Measurements from ENCODE around the gene PRDM8.

PRDM8 gene

DNA sequence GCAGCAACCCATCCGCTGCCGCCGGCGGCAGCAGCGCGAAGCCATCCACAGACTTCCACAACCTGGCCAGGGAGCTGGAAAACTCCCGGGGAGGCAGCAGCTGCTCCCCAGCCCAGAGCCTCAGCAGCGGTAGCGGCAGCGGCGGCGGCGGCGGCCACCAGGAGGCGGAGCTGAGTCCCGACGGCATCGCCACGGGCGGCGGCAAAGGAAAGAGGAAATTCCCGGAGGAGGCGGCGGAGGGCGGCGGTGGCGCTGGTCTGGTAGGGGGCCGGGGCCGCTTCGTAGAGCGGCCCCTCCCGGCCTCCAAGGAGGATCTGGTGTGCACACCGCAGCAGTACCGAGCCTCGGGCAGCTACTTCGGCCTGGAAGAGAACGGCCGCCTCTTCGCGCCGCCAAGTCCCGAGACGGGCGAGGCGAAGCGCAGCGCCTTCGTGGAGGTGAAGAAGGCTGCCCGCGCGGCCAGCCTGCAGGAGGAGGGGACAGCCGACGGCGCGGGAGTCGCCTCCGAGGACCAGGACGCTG lies 4.9 kb downstream of the PRDM8 start:
- Histone ChIP-seq H3K9me3 (ENCODE audit: control insufficient read depth, insufficient read depth, low read length) (peaks cover 2% of the 10 kb centered on the region; the same call in 1 of the 2 replicates), H3K4me1 (ENCODE audit: insufficient read depth, low read length) (no peaks in the 10 kb centered on the region), H3K9ac (ENCODE audit: low read depth, low read length) (peak overlapping the region; percentile 48; the same call in 1 of the 2 replicates), H3K36me3 (ENCODE audit: insufficient read depth, low read length) (no peaks in the 10 kb centered on the region)

DNA sequence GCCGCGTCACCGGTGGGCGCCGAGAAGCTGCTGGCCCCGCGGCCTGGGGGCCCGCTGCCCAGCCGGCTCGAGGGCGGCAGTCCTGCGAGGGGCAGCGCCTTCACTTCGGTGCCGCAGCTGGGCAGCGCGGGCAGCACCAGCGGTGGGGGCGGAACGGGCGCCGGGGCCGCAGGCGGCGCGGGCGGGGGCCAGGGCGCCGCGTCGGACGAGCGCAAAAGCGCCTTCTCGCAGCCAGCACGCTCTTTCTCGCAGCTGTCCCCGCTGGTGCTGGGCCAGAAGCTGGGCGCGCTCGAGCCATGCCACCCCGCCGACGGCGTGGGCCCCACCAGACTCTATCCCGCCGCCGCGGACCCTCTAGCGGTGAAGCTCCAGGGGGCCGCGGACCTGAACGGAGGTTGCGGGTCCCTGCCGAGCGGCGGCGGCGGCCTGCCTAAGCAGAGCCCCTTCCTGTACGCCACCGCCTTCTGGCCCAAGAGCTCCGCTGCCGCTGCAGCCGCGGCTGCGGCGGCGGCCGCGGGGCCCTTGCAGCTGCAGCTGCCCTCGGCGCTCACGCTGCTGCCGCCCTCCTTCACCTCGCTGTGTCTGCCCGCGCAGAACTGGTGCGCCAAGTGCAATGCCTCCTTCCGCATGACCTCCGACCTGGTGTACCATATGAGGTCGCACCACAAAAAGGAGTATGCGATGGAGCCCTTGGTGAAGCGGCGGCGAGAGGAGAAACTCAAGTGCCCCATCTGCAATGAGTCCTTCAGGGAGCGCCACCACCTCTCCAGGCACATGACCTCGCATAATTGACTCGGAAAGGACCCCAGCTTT lies 5.6 kb downstream of the PRDM8 start:
- no peaks in the 10 kb centered on the region for H3K36me3 ChIP-seq (ENCODE audit: insufficient read depth, low read length)
- peak overlapping the region; percentile 48 for H3K9ac ChIP-seq (ENCODE audit: low read depth, low read length)
- H3K4me1 ChIP-seq (ENCODE audit: insufficient read depth, low read length) = no peaks in the 10 kb centered on the region
- peaks cover 2% of the 10 kb centered on the region; the same call in 1 of the 2 replicates for H3K9me3 ChIP-seq (ENCODE audit: control insufficient read depth, insufficient read depth, low read length)

GRCh38 chr4:80204433-80205011 lies 7.2 kb downstream of the PRDM8 start:
- Histone ChIP-seq H3K36me3 (ENCODE audit: insufficient read depth, low read length) (no peaks in the 10 kb centered on the region), H3K4me1 (ENCODE audit: insufficient read depth, low read length) (no peaks in the 10 kb centered on the region), H3K9ac (ENCODE audit: low read depth, low read length) (no peak overlapping the region), H3K9me3 (ENCODE audit: control insufficient read depth, insufficient read depth, low read length) (peaks cover 2% of the 10 kb centered on the region; the same call in 1 of the 2 replicates)

GRCh38 chr4:80206111-80206510 lies 8.8 kb downstream of the PRDM8 start:
- Histone ChIP-seq H3K4me1 (ENCODE audit: insufficient read depth, low read length) (no peaks in the 10 kb centered on the region), H3K36me3 (ENCODE audit: insufficient read depth, low read length) (no peaks in the 10 kb centered on the region)

DNA sequence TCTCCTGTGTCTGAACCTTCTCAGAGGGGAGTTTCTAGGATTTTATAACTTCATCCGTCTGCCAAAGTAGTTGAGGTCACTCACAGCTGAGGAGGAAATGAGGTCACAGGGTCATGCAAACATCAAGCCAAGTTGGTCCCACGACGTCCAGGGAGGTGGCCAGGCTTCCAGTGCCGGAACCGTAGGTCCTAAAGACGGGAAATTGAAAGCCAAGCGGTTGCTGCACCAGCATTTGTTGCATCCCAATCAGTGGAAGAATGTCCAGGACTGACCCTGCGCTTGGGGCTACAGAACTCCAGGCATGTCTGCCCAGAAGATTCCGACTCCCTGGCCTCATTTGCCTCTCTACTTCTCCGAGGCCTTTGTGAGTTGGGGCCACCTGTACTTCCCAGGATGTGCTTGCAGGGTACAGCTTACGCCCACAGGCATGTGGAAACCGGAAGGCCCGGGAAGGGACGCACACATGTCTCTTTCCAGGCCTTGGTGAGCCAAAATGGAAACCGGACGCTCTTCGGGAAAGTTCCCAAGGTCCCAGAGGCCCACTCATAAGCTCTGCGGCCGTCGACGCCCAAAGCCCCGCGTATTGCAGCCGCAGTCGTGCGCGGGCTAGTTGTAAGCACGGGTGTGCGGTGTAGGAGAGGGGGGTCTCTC lies 9.3 kb downstream of the PRDM8 start:
- peak overlapping the region; percentile 0; the same call in 1 of the 2 replicates for H3K9ac ChIP-seq (ENCODE audit: low read depth, low read length)
- H3K36me3 ChIP-seq (ENCODE audit: insufficient read depth, low read length) = no peaks in the 10 kb centered on the region

More at GRCh38 chr4:80206111-80206510, 8.8 kb downstream of the PRDM8 start:
- no peak overlapping the region for H3K9ac ChIP-seq (ENCODE audit: low read depth, low read length)
- peaks cover 2% of the 10 kb centered on the region; the same call in 1 of the 2 replicates for H3K9me3 ChIP-seq (ENCODE audit: control insufficient read depth, insufficient read depth, low read length)

GRCh38 chr4:80207172-80207583 lies 9.9 kb downstream of the PRDM8 start:
- H3K36me3 ChIP-seq (ENCODE audit: insufficient read depth, low read length) = no peaks in the 10 kb centered on the region
- H3K9ac ChIP-seq (ENCODE audit: low read depth, low read length) = peak overlapping the region; percentile 0; the same call in 1 of the 2 replicates
- H3K9me3 ChIP-seq (ENCODE audit: control insufficient read depth, insufficient read depth, low read length) = peaks cover 2% of the 10 kb centered on the region; the same call in 1 of the 2 replicates
- H3K4me1 ChIP-seq (ENCODE audit: insufficient read depth, low read length) = no peaks in the 10 kb centered on the region

More for the DNA sequence above, 9.3 kb downstream of the PRDM8 start:
- Histone ChIP-seq H3K4me1 (ENCODE audit: insufficient read depth, low read length) (no peaks in the 10 kb centered on the region), H3K9me3 (ENCODE audit: control insufficient read depth, insufficient read depth, low read length) (peaks cover 2% of the 10 kb centered on the region; the same call in 1 of the 2 replicates)

DNA sequence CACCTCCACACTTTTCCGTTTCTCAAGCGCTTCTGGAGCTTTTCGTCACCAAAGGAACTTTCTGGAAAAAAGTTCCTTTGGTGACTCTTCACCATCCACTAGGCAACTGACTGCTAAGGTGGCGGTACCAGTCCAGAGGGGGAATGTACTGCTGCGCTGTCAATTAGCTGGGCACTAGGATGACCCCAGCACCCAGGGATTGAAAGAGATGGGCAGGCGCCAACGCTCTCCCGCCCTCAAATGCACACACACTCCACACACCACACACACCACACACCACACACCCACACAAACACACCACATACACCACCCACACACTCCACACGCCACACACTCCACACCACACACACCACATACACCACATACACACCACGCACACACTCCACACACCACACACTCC lies 10.4 kb downstream of the PRDM8 start:
- Histone ChIP-seq H3K9me3 (ENCODE audit: control insufficient read depth, insufficient read depth, low read length) (peaks cover 2% of the 10 kb centered on the region; the same call in 1 of the 2 replicates), H3K4me1 (ENCODE audit: insufficient read depth, low read length) (no peaks in the 10 kb centered on the region), H3K36me3 (ENCODE audit: insufficient read depth, low read length) (no peaks in the 10 kb centered on the region)

GRCh38 chr4:80208610-80209339 lies 11.5 kb downstream of the PRDM8 start:
- Histone ChIP-seq H3K9ac (ENCODE audit: low read depth, low read length) (no peak overlapping the region), H3K9me3 (ENCODE audit: control insufficient read depth, insufficient read depth, low read length) (peaks cover 2% of the 10 kb centered on the region; the same call in 1 of the 2 replicates), H3K4me1 (ENCODE audit: insufficient read depth, low read length) (no peaks in the 10 kb centered on the region), H3K36me3 (ENCODE audit: insufficient read depth, low read length) (no peaks in the 10 kb centered on the region)

More for the DNA sequence above, 10.4 kb downstream of the PRDM8 start:
- peak overlapping the region; percentile 0; the same call in 1 of the 2 replicates for H3K9ac ChIP-seq (ENCODE audit: low read depth, low read length)

GRCh38 chr4:80209340-80209701 lies 12.0 kb downstream of the PRDM8 start:
- H3K36me3 ChIP-seq (ENCODE audit: insufficient read depth, low read length) = no peaks in the 10 kb centered on the region
- no peak overlapping the region for H3K9ac ChIP-seq (ENCODE audit: low read depth, low read length)
- H3K4me1 ChIP-seq (ENCODE audit: insufficient read depth, low read length) = no peaks in the 10 kb centered on the region
- H3K9me3 ChIP-seq (ENCODE audit: control insufficient read depth, insufficient read depth, low read length) = peaks cover 2% of the 10 kb centered on the region; the same call in 1 of the 2 replicates

DNA sequence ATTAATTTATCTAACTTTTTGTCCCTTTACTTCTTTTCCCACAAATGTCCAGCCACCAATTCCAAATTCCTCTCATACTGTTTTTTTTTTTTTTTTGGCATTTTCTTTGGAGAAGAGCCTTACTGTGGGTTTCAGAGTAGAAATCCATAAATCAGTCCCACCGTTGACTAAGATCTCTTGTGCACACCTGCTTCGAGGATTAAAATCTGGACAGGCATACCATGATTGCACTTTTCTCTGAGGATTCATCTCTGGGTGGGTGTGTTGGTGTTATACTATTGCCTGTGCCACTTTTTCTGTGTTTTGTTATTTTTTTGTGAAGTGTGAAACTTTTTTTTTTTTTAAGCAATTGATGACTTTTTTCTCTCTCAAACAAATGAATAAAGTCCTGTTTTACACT lies 13.2 kb downstream of the PRDM8 start:
- no peaks in the 10 kb centered on the region for H3K4me1 ChIP-seq (ENCODE audit: insufficient read depth, low read length)
- no peak overlapping the region for H3K9ac ChIP-seq (ENCODE audit: low read depth, low read length)
- H3K9me3 ChIP-seq (ENCODE audit: control insufficient read depth, insufficient read depth, low read length) = peaks cover 2% of the 10 kb centered on the region; the same call in 1 of the 2 replicates
- no peaks in the 10 kb centered on the region for H3K36me3 ChIP-seq (ENCODE audit: insufficient read depth, low read length)

DNA sequence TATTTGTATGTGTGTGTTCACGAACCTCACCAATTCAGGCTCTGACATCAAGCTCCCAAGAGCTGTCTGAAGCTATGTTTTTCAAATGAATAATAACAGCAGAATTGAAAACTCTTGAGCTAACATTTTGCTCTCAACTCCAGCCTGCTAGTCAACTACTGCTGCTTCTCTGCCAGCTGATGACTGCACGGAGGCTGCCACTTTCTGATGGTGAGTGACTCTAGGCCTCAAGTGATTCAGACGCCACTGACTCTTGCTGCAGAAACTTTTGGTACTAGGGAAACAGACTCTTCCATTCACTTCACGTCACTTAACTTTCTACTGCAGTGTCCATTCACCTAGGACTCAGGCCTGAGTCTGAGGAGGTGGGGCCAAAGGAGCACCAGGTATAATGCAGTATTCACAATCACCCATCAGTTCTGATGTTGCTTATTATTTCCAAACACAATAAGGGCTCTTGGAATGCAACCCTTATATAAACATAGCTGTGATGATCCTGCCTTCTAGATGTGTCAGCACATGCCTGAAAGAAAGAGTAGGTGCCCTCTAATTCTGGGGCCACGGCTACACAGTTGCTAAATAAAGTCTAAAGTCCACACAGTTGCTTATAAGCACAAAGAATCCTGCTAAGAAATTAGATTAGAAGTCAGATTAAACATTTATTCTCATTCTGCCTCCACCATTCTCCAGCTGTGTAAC lies 16.0 kb downstream of the PRDM8 start:
- Histone ChIP-seq H3K9me3 (ENCODE audit: control insufficient read depth, insufficient read depth, low read length) (no peaks in the 10 kb centered on the region), H3K4me1 (ENCODE audit: insufficient read depth, low read length) (no peaks in the 10 kb centered on the region), H3K9ac (ENCODE audit: low read depth, low read length) (no peak overlapping the region), H3K36me3 (ENCODE audit: insufficient read depth, low read length) (no peaks in the 10 kb centered on the region)

DNA sequence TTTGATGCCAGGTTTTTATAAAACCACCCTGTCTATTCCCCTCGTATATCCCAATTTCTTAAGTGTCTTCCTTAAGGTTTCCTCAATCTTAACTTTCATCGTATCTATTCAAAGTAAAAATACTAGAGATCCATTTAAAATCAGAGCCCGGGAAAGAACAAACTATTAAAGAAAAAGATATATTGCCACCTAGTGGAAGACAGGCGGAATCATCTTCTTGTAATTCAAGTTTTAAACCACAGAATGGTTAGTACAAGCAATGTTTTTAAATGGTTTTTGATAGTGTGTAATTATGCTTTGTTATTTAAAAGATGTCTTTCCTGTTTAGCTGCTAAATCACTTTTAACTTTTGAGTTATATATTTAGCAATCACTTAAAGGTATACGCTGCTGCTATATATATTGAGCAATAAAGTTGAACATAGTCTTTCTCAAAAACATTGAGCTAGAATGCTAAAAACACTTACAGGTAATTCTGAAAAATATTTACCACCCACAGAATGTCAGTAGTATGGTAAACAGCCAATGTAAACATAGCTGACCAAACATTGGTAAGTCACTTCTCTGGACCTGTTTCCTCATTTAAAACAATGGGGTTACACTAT lies 18.2 kb downstream of the PRDM8 start:
- Histone ChIP-seq H3K4me1 (ENCODE audit: insufficient read depth, low read length) (no peaks in the 10 kb centered on the region), H3K36me3 (ENCODE audit: insufficient read depth, low read length) (no peaks in the 10 kb centered on the region), H3K9me3 (ENCODE audit: control insufficient read depth, insufficient read depth, low read length) (no peaks in the 10 kb centered on the region), H3K9ac (ENCODE audit: low read depth, low read length) (no peak overlapping the region)

DNA sequence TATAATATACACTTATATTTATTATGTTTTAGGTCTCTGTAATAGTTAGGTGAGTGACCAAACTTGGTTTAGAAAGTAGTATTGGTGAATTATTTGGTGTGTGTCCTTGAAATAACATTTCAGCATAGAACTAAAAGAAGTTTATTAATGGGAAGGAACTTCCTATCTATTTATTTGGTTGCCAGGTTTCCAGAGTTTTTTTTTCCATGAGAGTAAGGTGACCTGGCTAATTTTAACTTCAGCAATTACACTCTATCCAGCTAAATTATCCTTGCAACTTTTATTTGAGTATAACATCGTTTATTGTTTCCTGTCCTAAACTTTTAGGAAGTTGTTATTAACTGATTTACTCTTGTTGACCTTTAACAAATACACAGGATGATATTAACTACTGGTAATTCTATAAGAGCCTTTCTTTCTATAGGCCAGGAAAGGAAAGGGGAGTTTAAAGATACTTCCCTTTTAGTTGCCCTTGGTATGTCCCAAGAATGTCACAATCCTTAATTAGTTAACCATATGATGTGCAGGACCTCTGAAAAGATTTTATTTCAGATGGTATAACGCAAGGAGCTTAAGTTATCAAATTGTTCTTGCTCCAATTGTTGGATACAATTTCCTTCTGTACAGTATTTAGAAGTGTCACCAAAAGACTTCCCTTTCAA lies 18.9 kb downstream of the PRDM8 start:
- Histone ChIP-seq H3K36me3 (ENCODE audit: insufficient read depth, low read length) (no peaks in the 10 kb centered on the region), H3K9ac (ENCODE audit: low read depth, low read length) (no peak overlapping the region), H3K4me1 (ENCODE audit: insufficient read depth, low read length) (no peaks in the 10 kb centered on the region), H3K9me3 (ENCODE audit: control insufficient read depth, insufficient read depth, low read length) (no peaks in the 10 kb centered on the region)

All from ES-I3 (cell line).